Common myeloid progenitor, CD34-positive (primary cell): ENCODE measurements around the gene TRIP13.
"Not testable (repeated sequence)": the region's sequence is repeated elsewhere in the genome, so short reads cannot be mapped to it uniquely, and the experiment has no call there.

Experiments used
- CTCF ChIA-PET: fragments of 350-600 bp; sonication (Branson Sonifier 250); formaldehyde crosslinking; loops from one replicate; lab custom pipeline; 2021; ENCODE audit warnings: antibody characterized with exemption; lab: Charles Lee
- POLR2A ChIA-PET: fragments of 350-600 bp; sonication (Branson Sonifier 250); formaldehyde crosslinking; loops from one replicate; lab custom pipeline; 2021; ENCODE audit warnings: antibody characterized with exemption; lab: Charles Lee
- DNase-seq, 3 donors: peaks; one replicate each; pipeline versions ENCODE4 v3.0.0 to v3.0.0-alpha.2; 2013
- H3K27ac ChIP-seq, 2 experiments: 1 replicate in 1 of 2; 2 replicates in 1 of 2; pipeline ENCODE4 v1.7.0; 2013; ENCODE audit warnings: inconsistent platforms in 2 of 2, low read length in 2 of 2, mild to moderate bottlenecking in 2 of 2, low read depth in 1 of 2, moderate library complexity in 1 of 2; ENCODE audit not compliant: severe bottlenecking in 2 of 2, insufficient read depth in 1 of 2, poor library complexity in 1 of 2
- H3K27me3 ChIP-seq, 5 experiments: replicated peaks in 2 of 5; 1 replicate in 3 of 5; 2 replicates in 2 of 5; pipeline versions ENCODE4 v1.6.1 to v1.7.0; 2013; ENCODE audit warnings: low read length in 4 of 5, mild to moderate bottlenecking in 2 of 5, moderate library complexity in 2 of 5, inconsistent platforms in 1 of 5; ENCODE audit not compliant: insufficient read depth in 5 of 5, control insufficient read depth in 4 of 5
- H3K36me3 ChIP-seq, 4 experiments: 1 replicate in 2 of 4; 2 replicates in 2 of 4; pipeline versions ENCODE4 v1.6.1 to v1.7.0; 2013; ENCODE audit warnings: low read length in 3 of 4, control low read depth in 1 of 4, mild to moderate bottlenecking in 1 of 4; ENCODE audit not compliant: control insufficient read depth in 4 of 4, insufficient read depth in 4 of 4
- H3K4me1 ChIP-seq, 4 experiments: 1 replicate in 3 of 4; 2 replicates in 1 of 4; pipeline versions ENCODE4 v1.6.1 to v1.7.1; 2013; ENCODE audit warnings: low read length in 3 of 4, mild to moderate bottlenecking in 3 of 4, control low read depth in 1 of 4, inconsistent platforms in 1 of 4, moderate library complexity in 1 of 4; ENCODE audit not compliant: control insufficient read depth in 4 of 4, insufficient read depth in 4 of 4; ENCODE audit errors: control extremely low read depth in 1 of 4
- H3K4me3 ChIP-seq, 7 experiments: 1 replicate in 4 of 7; 2 replicates in 3 of 7; pipeline versions ENCODE4 v1.5.1 to v1.7.0; 2013; ENCODE audit warnings: mild to moderate bottlenecking in 7 of 7, low read length in 6 of 7, moderate library complexity in 6 of 7, inconsistent platforms in 2 of 7, low read depth in 2 of 7, control low read depth in 1 of 7; ENCODE audit not compliant: insufficient read depth in 4 of 7, control insufficient read depth in 1 of 7; ENCODE audit errors: extremely low read depth in 1 of 7
- H3K9me3 ChIP-seq, 5 experiments: 1 replicate in 4 of 5; 2 replicates in 1 of 5; pipeline versions ENCODE4 v1.6.1 to v1.7.1; 2013; ENCODE audit warnings: low read length in 4 of 5, mild to moderate bottlenecking in 2 of 5, inconsistent platforms in 1 of 5, low read depth in 1 of 5, moderate library complexity in 1 of 5; ENCODE audit not compliant: control insufficient read depth in 4 of 5, insufficient read depth in 2 of 5; ENCODE audit errors: control extremely low read depth in 1 of 5
- WGBS: methylation state at CpG from one replicate; pipeline ENCODE4 v1.1.5; 2013; ENCODE audit not compliant: insufficient coverage; 5-methylcytosine and 5-hydroxymethylcytosine counted together

Gene TRIP13

GRCh38 chr5:851553-851952 is 41.1 kb upstream of the TRIP13 start:
- no peak overlapping the region for H3K27ac ChIP-seq
- WGBS: 89% methylated on average over 15 of the region's 16 CpGs
- H3K27me3 ChIP-seq: peaks cover 0 to 21% (median 2%) of the 10 kb centered on the region in 5 experiments
- H3K4me1 ChIP-seq: no peaks in the 10 kb centered on the region
- no peak for DNase-seq
- no peak overlapping the region for H3K4me3 ChIP-seq
- ChIA-PET CTCF (no interaction called here), POLR2A (no interaction called here)
- H3K9me3 ChIP-seq: no peaks in the 10 kb centered on the region
- H3K36me3 ChIP-seq: no peaks in the 10 kb centered on the region

GRCh38 chr5:852018-852417 is 40.7 kb upstream of the TRIP13 start:
- no peak for DNase-seq
- WGBS: 82% methylated on average over 5 of the region's 5 CpGs
- H3K4me1 ChIP-seq: no peaks in the 10 kb centered on the region
- no peaks in the 10 kb centered on the region for H3K36me3 ChIP-seq
- H3K27me3 ChIP-seq: peaks cover 0 to 17% (median 2%) of the 10 kb centered on the region in 5 experiments
- POLR2A ChIA-PET: no interaction called here
- H3K9me3 ChIP-seq: no peaks in the 10 kb centered on the region
- CTCF ChIA-PET: no interaction called here
- no peak overlapping the region for H3K4me3 ChIP-seq
- H3K27ac ChIP-seq: no peak overlapping the region

GRCh38 chr5:852431-853401 is 40.0 kb upstream of the TRIP13 start:
- ChIA-PET CTCF (no interaction called here), POLR2A (no interaction called here)
- H3K36me3 ChIP-seq: no peaks in the 10 kb centered on the region
- 94% methylated on average over 55 of the region's 55 CpGs for WGBS
- no peak overlapping the region for H3K4me3 ChIP-seq
- H3K4me1 ChIP-seq: no peaks in the 10 kb centered on the region
- no peaks in the 10 kb centered on the region for H3K9me3 ChIP-seq
- no peak overlapping the region for H3K27ac ChIP-seq
- no peak for DNase-seq
- peaks cover 0 to 17% (median 2%) of the 10 kb centered on the region in 5 experiments for H3K27me3 ChIP-seq

GRCh38 chr5:853416-854090 is 39.1 kb upstream of the TRIP13 start:
- H3K27me3 ChIP-seq: peaks cover 0 to 17% (median 2%) of the 10 kb centered on the region in 5 experiments
- POLR2A ChIA-PET, H3K4me3 ChIP-seq, DNase-seq, H3K4me1 ChIP-seq, H3K9me3 ChIP-seq, H3K36me3 ChIP-seq, H3K27ac ChIP-seq, CTCF ChIA-PET: not testable (repeated sequence)
- 96% methylated on average over 12 of the region's 18 CpGs for WGBS

- DNase-seq: no peak
- no peak overlapping the region for H3K4me3 ChIP-seq
- CTCF ChIA-PET: interaction anchor here (0.7 kb wide), 1 partner anchor 37 kb away, joined by 3 read pairs; no protein-coding TSS in a partner anchor
- no peaks in the 10 kb centered on the region for H3K36me3 ChIP-seq
- H3K4me1 ChIP-seq: no peaks in the 10 kb centered on the region
- H3K27me3 ChIP-seq: peaks cover 0 to 17% (median 2%) of the 10 kb centered on the region in 5 experiments
- no peak overlapping the region for H3K27ac ChIP-seq
- POLR2A ChIA-PET: no interaction called here
- 96% methylated on average over 12 of the region's 13 CpGs for WGBS
- no peaks in the 10 kb centered on the region for H3K9me3 ChIP-seq
Measured at GRCh38 chr5:854217-854616, 38.5 kb upstream of the TRIP13 start.

GRCh38 chr5:854966-855743 is 37.5 kb upstream of the TRIP13 start:
- Histone ChIP-seq H3K27me3 (peaks cover 0 to 17% (median 2%) of the 10 kb centered on the region in 5 experiments), H3K4me1 (no peaks in the 10 kb centered on the region), H3K36me3 (peaks cover 0 to 3% (median 0%) of the 10 kb centered on the region in 4 experiments), H3K4me3 (no peak overlapping the region), H3K9me3 (no peaks in the 10 kb centered on the region), H3K27ac (no peak overlapping the region)
- no peak for DNase-seq
- CTCF ChIA-PET: interaction anchor here (0.7 kb wide), 1 partner anchor 38 kb away, joined by 3 read pairs; no protein-coding TSS in a partner anchor
- POLR2A ChIA-PET: no interaction called here
- 94% methylated on average over 32 of the region's 32 CpGs for whole genome bisulfite sequencing
